ENCODE measurements around the gene IL1RAPL2. TPM values are rescaled to one million over a fixed set of nuclear protein-coding genes. Genes with fewer than 3 reads are reported as not detected.

The IL1RAPL2 gene
- polyA plus RNA-seq, 3 donors: not detected

GRCh38 chrX:105263171-105263570, 697.2 kb downstream of the IL1RAPL2 start:
- DNase-seq: no peak
- H3K36me3 Mint-ChIP-seq: no peaks in the 10 kb centered on the region
- Histone ChIP-seq H3K4me2 (replicated peaks; ENCODE audit: extremely low read depth, low read length, poor library complexity, severe bottlenecking) (no peak overlapping the region), H3K79me2 (ENCODE audit: insufficient read depth, low read length) (no peaks in the 10 kb centered on the region), H3K9me3 (replicated peaks in 1 of 2; ENCODE audit: control insufficient read depth in 1 of 2, insufficient read depth in 1 of 2, low read length in 2 of 2) (peaks cover 0 to 10% of the 10 kb centered on the region in 2 donors), H3K4me3 (replicated peaks in 1 of 3; ENCODE audit: low read depth in 2 of 3, low read length in 3 of 3) (no peak overlapping the region), H2AFZ (ENCODE audit: insufficient read depth, low read depth, low read length, poor library complexity, severe bottlenecking) (no peak overlapping the region), H3K27me3 (ENCODE audit: control insufficient read depth in 2 of 2, insufficient read depth in 2 of 2, low read length in 2 of 2) (no peaks in the 10 kb centered on the region), H3K27ac (ENCODE audit: low read depth in 1 of 2, low read length in 2 of 2) (no peak overlapping the region), H3K9ac (ENCODE audit: insufficient read depth, low read length, poor library complexity, severe bottlenecking) (no peak overlapping the region), H3K4me1 (ENCODE audit: control insufficient read depth in 1 of 2, insufficient read depth in 2 of 2, low read length in 2 of 2) (no peaks in the 10 kb centered on the region), H3K36me3 (replicated peaks in 1 of 2; ENCODE audit: control insufficient read depth in 1 of 2, insufficient read depth in 2 of 2, low read length in 2 of 2) (no peaks in the 10 kb centered on the region), H4K20me1 (ENCODE audit: insufficient read depth, low read length) (no peaks in the 10 kb centered on the region)
- H3K4me3 Mint-ChIP-seq: no peak overlapping the region
- H3K27me3 Mint-ChIP-seq (ENCODE audit: low read depth in 3 of 3): peaks cover 0 to 8% (median 0%) of the 10 kb centered on the region in 3 donors
- peaks cover 0 to 8% (median 3%) of the 10 kb centered on the region in 7 donors for H3K9me3 Mint-ChIP-seq
- H3K27ac Mint-ChIP-seq: no peak overlapping the region
- intact Hi-C loops (cut with micrococcal nuclease): no loop called here
- no peak for TF ChIP-seq CTCF (IDR thresholded peaks at IDR 0.05)
- WGBS (ENCODE audit: insufficient coverage): 100% methylated on average over 1 of the region's 2 CpGs
- no peaks in the 10 kb centered on the region for H3K4me1 Mint-ChIP-seq

DNA sequence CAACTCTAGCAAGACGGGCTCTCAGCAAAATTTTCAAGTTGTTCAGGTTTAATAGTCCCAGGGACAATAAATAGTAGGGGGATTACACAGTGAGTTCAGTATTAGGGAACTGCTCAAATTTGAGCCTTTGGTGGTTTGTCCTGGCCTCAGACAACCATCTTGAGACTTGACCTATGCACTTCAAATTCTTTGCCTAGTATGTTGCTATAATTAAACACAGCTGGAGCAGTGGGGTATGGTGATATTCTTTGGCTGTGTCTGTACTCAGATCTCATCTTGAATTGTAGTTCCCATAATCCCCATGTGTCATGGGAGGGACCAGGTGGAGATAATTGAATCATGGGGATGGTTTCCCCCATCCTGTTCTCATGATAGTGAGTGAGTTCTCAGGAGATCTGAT, 697.8 kb downstream of the IL1RAPL2 start:
- Mint-ChIP-seq H3K4me1 (no peaks in the 10 kb centered on the region), H3K27me3 (ENCODE audit: low read depth in 3 of 3) (peaks cover 0 to 11% (median 0%) of the 10 kb centered on the region in 3 donors), H3K4me3 (no peak overlapping the region), H3K27ac (no peak overlapping the region), H3K36me3 (no peaks in the 10 kb centered on the region), H3K9me3 (peaks cover 0 to 8% (median 0%) of the 10 kb centered on the region in 7 donors)
- Histone ChIP-seq H4K20me1 (ENCODE audit: insufficient read depth, low read length) (no peaks in the 10 kb centered on the region), H3K9ac (ENCODE audit: insufficient read depth, low read length, poor library complexity, severe bottlenecking) (no peak overlapping the region), H3K9me3 (replicated peaks in 1 of 2; ENCODE audit: control insufficient read depth in 1 of 2, insufficient read depth in 1 of 2, low read length in 2 of 2) (peaks cover 0 to 10% of the 10 kb centered on the region in 2 donors), H3K4me2 (replicated peaks; ENCODE audit: extremely low read depth, low read length, poor library complexity, severe bottlenecking) (no peak overlapping the region), H3K4me1 (ENCODE audit: control insufficient read depth in 1 of 2, insufficient read depth in 2 of 2, low read length in 2 of 2) (no peaks in the 10 kb centered on the region), H3K27ac (ENCODE audit: low read depth in 1 of 2, low read length in 2 of 2) (no peak overlapping the region), H3K79me2 (ENCODE audit: insufficient read depth, low read length) (no peaks in the 10 kb centered on the region), H2AFZ (ENCODE audit: insufficient read depth, low read depth, low read length, poor library complexity, severe bottlenecking) (no peak overlapping the region), H3K4me3 (replicated peaks in 1 of 3; ENCODE audit: low read depth in 2 of 3, low read length in 3 of 3) (no peak overlapping the region), H3K36me3 (replicated peaks in 1 of 2; ENCODE audit: control insufficient read depth in 1 of 2, insufficient read depth in 2 of 2, low read length in 2 of 2) (no peaks in the 10 kb centered on the region), H3K27me3 (ENCODE audit: control insufficient read depth in 2 of 2, insufficient read depth in 2 of 2, low read length in 2 of 2) (no peaks in the 10 kb centered on the region)
- no peak for DNase-seq
- no peak for TF ChIP-seq CTCF (IDR thresholded peaks at IDR 0.05)
- intact Hi-C loops (cut with micrococcal nuclease): no loop called here
- no CpG with 5 or more reads among the region's 1 CpG for WGBS (ENCODE audit: insufficient coverage)
